ENCODE measurements around the gene PRDX1.

Gene PRDX1

DNA sequence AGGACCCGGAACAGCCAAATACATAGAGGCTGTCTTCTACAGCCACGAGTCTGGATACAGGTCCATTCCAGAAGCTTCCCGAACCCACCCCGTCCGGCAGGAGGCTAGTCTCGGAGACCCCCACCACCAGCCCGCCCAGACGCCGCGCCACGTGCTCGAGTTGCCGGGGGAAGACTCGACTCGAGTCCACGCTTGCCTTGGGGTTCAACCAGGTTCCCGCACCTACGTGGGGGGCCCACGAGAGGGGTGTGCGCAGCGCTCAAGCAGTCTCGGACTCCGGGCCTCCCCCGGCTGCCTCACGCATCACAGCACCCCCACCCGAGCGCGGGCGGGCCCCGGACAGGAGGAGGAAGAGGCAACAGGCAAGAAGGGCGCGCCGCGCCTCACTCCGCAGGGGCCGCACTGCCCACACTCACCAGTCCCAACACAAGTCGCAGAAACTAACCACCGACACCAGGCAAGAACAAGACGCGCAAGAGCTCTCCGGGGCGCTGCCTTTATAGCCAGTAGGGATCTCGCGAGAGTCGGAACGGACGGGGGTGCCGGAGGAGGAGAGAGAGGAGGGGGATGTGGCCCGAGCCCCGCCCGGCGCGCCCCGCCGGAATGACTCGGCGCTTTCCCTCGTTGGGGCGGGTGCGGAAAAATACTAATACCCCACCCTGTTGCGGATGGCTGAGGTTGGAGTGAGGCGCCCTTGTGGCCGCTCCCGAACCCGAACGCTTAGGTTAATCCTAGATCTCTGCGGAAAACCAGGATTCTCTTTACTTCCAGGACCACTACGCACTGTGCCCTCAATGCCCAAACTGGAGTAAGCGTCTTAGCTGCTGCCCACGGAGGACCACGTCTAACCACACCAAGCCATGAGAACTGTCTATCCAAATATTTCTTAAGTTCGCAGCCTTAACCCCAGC lies at the start of gene PRDX1:
Gene PRDX1 (minus strand): TSS at position 472 of the 911 bp plus-strand sequence. CDS start 2,841 bp downstream, outside the sequence.
- DNase-seq = peak; percentile 97

DNA sequence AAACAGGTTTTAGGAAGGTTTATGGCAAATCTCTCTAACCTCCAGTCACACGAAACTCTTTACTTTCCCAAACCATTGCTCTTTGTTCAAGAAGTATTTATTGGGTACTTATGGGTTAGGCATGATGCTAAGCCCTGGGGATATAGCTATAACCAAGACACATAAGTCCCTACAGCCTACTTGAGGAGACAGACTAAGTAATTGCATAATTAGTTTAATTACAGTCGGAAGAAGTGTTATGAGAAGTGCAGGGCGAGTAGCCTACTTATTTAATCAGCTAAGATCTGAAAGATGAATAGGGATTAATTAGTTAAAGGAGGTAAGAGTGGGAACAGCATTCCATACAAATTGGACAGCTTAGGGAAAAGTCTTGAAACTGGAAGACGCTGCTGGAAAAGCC lies 48.9 kb upstream of the PRDX1 start:
- no peak for DNase-seq

DNA sequence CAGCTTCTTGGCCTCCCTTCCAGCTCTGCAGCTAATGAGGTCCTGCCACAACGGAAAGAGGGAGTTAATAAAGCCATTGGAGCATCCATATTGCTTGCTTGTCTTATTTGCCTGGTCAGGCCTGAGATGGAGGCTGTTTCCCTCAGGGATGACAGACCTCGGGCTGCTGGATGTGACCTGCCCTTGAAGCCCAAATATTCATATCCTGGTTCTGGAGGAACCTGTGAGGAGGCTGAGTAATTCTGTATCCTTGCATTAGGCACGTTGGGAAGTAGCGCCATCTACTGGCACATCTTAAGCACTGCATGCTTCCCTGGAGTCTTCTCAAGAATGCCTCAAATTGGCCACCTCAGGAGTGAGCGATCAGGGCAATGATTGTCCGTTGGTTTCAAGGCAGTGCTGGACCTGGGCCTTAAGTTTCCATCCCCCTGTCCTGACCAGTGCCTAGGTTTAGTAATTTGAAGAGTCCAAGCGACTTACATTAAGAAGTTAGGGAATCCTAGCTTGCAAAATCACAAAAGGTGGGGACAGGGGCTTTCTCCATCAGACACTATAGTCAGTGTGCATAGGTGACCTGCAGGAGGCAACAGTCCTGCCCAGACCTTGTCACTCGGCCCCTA lies 48.4 kb upstream of the PRDX1 start:
- peak; percentile 85 for DNase-seq

GRCh38 chr1:45569571-45569961 lies 47.9 kb upstream of the PRDX1 start:
- no peak for DNase-seq

- DNase-seq = no peak
Measured at GRCh38 chr1:45568421-45568820, 46.7 kb upstream of the PRDX1 start.

- DNase-seq = no peak
Measured at GRCh38 chr1:45567911-45568310, 46.2 kb upstream of the PRDX1 start.

DNA sequence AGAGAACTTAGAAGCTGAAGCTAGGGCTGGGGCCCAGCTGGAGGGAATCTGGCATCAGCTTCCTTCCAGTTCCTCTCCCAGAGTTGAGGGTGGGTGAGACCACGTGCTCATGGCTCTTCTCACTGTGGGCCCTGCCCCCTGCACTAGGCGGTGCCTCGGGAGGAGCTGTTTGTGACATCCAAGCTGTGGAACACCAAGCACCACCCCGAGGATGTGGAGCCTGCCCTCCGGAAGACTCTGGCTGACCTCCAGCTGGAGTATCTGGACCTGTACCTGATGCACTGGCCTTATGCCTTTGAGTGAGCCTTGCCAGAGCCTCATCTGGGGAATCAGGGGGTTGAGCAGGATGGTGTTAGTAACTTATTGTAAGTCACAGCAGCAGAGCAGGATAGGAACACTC lies 45.0 kb upstream of the PRDX1 start:
- DNase-seq = no peak

DNA sequence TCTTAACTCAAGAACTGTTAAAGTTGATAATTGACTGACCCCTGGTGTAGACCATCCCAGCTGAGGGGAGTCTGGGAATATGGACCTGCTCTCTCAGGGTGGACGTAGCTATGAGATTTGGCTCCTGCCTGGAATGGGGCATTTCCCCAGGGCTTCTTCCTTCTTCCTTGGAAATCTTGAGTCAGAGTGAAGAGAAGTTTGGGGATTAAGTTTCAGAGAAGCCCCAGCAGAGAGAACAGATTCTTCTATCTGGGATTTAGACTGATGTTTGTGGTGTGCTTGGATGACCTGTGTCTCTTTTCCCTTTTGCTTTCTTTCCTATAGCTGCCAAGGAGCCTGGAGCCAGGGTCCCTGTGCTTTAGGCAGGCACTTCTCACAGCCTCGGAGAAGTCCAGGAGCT lies 42.2 kb upstream of the PRDX1 start:
- no peak for DNase-seq

GRCh38 chr1:45557422-45557944 lies 35.8 kb upstream of the PRDX1 start:
- DNase-seq = no peak

- no peak for DNase-seq
Measured at GRCh38 chr1:45554198-45554597, 32.5 kb upstream of the PRDX1 start.

- DNase-seq = peak; percentile 40
Measured at GRCh38 chr1:45552331-45552730, 30.6 kb upstream of the PRDX1 start.

- DNase-seq = no peak
Measured at GRCh38 chr1:45551684-45552083, 30.0 kb upstream of the PRDX1 start.

- peak; percentile 96 for DNase-seq
Measured at GRCh38 chr1:45550401-45551351, 29.0 kb upstream of the PRDX1 start, which contains the start of gene AKR1A1. AKR1A1 (plus strand) TSS chr1:45550826; CDS start chr1:45561795, 10,969 bp downstream.

GRCh38 chr1:45545553-45546310 lies 24.0 kb upstream of the PRDX1 start:
- no peak for DNase-seq

DNA sequence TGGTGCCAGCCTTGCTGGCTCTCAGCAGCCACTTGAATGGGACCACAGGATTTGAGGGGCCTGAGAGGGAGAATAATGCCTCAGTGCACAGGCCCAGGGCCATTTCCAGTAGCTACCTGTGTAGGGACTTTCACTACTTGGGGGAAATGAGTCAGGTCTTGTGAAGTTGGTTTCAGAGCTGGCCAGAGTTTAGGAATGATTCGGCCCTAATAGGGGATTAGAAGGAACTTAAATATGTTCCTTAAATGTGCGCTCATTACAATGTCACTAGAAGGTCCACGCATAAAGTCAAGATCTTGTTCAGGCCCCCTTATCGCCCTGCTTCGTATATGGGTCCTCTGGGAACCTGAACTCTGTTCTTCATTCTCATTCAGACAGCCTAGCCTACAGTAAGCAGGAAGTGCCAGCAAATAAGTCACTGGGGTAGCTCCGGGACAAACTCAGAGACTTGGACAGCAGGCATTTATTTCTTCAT lies 23.4 kb upstream of the PRDX1 start:
- DNase-seq = no peak

DNA sequence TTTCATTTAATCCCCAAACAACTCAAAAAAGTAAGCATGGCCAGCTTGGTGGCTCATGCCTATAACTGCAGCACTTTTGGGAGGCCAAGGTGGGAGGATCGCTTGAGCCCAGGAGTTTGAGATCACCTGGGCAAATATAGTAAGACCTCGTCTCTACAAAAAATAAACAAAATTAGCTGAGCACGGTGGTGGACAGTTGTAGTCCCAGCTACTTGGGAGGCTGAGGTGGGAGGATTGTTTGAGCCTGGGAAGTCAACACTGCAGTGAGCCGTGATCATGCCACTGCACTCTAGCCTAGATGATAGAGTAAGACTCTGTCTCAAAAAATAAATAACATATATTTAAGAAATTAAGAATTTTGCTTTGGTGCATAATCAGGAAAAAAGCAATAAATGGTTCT lies 22.8 kb upstream of the PRDX1 start:
- DNase-seq = no peak

GRCh38 chr1:45543581-45544417 lies 22.1 kb upstream of the PRDX1 start:
- no peak for DNase-seq

GRCh38 chr1:45542591-45542990 lies 20.9 kb upstream of the PRDX1 start:
- no peak for DNase-seq

DNA sequence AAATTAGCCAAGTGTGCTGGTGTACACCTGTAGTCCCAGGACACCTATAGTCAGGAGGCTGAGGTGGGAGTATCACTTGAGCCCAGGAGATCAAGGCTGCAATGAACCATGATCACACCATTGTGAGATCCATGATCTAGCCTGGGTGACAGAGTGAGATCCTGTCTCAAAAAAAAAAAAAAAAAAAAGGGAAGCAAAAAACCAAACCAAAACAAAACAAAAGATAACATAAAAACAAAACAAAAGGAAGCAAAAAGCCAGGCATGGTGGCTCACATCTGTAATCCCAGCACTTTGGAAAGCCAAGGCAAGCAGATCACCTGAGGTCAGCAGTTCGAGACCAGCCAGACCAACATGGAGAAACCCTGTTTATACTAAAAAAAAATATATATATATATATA lies 19.5 kb upstream of the PRDX1 start:
- DNase-seq = no peak

GRCh38 chr1:45536886-45537285 lies 15.2 kb upstream of the PRDX1 start:
- DNase-seq = no peak
